Measurements from ENCODE around the gene NEU2.

Gene NEU2

DNA sequence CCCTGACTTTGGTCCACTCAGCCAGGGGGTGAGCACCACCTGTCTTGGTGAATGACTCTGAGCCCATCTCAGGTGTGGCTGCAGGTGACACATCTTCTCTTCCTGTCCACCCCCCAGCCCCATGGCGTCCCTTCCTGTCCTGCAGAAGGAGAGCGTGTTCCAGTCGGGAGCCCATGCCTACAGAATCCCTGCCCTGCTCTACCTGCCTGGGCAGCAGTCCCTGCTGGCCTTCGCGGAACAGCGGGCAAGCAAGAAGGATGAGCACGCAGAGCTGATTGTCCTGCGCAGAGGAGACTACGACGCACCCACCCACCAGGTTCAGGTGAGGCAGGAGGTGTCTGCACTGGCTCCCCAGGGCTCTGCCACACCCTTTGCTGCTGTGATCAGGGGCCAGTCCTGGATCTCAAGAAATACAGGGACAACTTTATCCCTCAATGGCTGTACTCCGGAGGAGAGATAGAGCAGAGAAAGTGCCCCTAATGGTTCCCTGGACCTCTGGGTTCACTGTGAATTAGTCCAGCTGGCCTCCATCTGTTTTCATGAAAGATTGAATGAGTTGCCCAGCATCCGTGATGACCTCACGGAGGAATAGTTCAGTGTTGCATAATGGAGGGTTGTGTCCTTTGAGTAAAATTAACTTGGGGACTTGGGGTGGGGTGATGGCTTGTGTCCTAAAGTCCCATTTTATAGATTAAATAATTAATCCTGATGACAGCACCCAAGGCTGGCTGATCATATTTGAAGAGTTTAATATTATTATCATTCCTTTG, at the start of gene NEU2:
Gene NEU2, plus strand, starts transcription at position 122 of the 770 bp plus-strand sequence. Its CDS starts 0 bp downstream, at position 122.
- DNase-seq: no peak

DNA sequence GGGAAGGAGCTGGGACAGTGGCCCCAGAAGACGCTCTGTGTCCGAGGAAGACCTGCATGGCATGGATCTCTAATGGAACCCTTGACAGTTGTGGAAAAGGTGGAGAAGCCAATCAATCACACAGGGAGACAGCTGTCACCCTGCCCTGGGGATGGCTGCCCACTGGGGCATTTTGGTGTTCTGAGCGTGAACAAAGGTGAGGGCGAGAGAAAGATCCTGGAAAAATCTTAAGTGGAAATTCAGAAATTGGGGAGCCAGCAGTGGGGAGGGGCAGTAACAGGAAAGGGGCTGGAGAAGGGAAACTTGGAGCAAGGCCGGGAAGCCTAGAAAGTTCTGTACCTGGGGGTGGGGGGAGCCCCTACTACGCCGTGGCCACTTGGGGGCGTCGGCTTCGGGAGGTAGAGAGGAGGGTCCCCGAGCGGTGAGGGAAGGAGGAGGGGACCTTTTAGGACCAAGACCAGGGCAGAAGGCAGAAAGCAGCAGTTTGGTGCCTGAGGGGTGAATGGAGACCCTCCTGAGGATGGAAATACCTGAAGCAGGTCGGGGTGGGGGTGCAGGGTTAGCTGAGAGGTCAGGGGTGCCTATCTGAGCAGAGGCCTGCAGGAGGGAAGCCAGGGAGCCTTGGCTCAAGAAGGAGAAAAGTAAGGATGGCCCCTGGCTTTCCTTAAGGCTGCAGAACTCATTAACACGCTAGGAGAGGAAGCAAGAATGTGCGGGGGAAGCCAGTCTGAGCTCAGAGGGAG, 49.4 kb upstream of the NEU2 start:
- DNase-seq: no peak

DNA sequence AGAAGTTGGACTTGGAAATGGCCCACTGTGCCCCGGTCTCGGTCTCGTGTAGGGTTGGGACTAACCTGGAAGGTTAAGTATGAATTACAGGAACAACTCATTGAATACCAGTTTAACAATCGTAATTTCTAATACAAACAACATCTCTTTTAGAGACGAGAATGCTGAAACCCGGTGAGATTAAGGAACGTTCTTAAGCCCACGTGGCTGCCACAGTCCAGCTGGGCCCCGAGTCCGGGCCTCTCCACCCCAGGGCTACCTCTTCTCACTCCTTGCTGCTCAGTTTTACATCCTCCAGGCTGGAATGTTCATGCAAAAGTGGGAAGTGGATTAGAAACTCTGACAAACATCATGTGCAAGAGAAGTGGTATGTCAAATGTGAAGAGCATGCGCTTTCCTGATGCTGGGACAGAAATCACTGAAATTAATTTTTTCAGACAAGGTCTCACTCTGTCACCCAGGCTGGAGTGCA, 48.8 kb upstream of the NEU2 start:
- no peak for DNase-seq

DNA sequence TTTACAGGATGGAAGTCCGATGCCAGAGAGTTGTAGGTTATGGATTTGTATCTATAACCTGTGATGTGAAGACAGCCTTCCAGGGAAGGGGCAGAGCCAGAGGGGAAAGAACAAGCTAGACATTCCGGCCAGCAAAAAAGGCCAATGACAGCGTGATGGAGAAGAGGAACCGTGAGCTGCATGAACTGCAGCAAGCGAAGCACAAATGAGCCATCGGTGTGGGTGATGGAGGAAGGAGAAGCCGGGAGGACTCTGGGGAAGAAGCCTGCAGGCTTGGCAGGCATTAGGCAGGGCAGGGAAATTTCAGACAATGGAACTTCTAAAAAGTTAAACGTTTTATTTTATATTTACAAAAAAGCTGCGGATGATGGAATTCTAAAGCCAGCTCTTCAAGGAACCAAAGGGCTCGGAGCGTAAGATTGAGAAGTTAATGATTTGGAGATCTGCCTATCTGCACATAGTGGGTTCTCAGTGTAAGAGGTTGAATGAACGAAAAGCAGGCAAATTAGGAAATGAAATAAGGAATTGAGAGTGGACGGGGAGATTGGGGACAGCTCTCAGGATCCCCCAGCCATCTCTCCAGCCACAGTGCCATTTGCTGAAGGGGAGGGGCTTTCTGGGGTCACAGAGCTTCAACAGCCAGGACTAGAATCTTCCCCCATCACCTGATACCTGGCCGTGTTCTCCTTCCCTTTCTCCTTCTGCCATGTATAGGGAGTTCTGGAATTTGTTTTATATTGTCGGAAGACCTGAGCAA, 47.8 kb upstream of the NEU2 start:
- DNase-seq: no peak

DNA sequence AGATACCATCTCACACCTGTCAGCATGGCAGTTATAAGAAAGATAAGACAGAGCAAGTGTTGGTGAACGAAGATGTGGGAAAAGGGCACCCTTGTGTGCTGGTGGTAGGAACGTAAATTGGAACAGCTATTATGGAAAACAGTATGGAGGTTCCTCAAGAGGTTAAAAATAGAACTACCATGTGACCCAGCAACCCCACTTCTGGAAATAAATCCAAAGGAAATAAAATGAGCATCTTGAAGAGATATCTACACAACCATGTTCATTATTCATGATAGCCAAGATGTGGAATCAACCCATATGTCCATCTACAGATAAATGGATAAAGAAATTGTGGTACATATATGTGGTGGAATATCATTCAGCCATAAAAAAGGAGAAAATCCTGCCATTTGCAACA, 46.3 kb upstream of the NEU2 start:
- DNase-seq: no peak

DNA sequence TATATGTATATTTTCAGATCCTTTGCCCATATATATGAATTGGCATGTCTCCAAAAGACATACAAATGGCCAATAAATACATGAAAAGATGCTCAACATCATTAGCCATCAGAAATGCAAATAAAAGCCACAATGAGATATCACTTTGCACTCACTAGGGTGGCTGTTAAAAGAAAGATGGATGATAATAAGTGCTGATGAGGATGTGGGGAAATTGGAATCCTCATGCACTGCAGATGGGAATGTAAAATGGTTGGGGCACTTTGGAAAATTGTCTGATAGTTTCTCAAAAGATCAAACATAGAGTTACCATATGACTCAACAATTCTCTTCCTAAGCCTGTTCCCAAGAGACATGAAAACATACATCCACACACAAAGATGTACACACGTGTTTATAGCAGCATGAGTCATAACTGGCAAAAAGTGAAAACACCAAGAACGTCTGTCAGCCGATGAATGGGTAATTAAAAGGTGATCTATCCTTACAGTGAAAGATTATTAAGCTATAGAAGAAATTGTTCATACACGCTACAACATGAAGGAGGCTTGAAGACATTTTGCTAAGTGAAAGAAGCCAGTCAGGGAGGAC, 39.1 kb upstream of the NEU2 start:
- DNase-seq: no peak

DNA sequence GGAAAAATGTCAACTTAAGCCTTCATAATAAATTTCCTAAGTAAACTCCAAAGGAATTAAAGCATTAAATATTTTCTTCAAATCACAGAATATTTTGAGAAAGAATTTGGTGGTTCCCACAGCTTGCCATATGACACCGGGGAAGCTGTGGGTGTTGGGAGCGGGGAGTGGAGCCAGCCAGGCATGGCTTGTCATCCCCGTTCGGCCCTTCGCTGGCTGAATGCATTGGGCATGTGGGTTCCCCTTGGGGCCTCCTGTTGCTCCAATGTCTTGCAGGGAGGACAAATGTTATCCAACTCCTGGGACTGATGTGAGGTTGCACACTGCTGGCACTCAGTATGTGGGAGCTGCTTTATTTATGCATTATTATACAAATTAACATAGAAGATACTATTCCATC, 38.0 kb upstream of the NEU2 start:
- DNase-seq: no peak

DNA sequence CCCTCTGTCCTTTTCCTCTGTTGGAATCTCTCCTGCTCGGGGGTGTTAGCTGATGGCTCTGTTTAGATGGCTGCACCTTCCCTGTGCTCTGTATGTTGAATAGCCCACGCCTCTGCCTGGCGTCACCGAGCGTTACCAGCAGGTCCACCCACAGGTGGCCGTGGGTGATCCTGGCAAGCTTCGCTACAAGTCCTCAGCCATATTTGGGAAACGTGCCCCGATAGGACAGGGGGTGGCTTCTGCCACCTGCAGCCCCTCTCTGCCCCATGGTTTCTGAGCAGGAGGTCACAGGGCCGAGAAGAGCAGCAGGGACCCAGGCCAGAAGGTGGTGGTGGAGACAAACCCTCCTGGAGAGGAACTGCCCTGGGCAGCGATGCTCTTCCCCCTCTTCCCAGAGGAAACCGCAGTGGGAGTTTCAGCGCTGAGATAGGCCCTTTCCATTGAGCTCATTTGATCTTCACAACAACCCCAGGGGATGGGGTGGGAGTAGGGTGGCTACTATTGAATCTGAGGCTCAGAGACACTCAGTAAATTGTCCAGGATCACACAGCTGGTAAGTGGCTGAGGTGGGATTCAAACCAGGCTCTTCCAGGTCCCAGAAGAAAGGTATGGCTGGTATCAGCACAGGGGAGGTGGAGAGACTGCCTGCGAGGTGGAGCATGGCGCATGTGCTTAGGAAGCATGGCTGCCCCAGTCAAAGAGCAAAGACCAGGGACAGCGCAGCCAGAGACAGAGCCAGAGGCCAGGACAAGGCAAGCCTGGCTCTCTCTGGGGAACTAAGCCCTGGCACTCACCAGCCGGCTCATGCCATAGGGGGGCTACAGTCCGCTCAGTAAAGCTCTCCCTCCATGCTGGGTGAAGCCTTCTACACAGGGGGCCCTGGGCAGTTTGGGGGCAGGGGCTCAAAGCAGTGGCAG, 34.5 kb upstream of the NEU2 start:
- DNase-seq: no peak

DNA sequence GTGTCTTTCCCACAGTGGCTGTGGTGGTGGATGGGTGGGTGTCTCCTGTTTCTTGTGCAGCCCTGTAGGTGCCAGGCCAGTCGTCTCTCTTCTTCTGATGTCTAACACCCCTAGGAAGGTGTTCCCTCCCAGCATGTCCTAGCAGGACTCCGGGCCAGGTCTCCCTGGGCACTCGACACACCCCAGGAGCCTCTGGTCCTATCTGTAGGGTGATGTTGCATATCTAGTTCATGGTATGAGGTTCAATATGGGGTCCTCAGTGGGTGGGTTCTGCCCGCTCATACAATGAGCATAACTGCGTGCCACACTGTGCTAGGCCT, 33.8 kb upstream of the NEU2 start:
- DNase-seq: no peak

DNA sequence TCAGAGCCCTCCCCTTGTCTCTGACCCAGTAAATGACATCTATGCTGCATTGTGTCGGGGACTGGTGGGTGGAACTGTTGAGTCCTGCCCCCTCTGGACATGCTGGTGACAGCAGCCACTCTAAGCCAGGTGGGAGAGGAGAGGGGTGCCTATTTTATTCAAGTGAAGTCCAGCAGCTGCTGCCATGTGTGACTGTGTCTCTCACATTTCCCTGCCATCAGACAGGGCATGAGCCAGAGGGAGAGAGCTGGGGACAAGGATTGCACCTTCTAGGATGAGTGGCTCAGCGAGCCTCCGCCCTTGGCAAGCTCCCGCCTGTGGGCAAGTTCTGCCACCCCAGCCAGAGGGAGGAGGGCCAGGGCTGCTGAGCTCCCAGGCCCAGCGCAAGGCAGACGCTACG, 33.1 kb upstream of the NEU2 start:
- DNase-seq: no peak

DNA sequence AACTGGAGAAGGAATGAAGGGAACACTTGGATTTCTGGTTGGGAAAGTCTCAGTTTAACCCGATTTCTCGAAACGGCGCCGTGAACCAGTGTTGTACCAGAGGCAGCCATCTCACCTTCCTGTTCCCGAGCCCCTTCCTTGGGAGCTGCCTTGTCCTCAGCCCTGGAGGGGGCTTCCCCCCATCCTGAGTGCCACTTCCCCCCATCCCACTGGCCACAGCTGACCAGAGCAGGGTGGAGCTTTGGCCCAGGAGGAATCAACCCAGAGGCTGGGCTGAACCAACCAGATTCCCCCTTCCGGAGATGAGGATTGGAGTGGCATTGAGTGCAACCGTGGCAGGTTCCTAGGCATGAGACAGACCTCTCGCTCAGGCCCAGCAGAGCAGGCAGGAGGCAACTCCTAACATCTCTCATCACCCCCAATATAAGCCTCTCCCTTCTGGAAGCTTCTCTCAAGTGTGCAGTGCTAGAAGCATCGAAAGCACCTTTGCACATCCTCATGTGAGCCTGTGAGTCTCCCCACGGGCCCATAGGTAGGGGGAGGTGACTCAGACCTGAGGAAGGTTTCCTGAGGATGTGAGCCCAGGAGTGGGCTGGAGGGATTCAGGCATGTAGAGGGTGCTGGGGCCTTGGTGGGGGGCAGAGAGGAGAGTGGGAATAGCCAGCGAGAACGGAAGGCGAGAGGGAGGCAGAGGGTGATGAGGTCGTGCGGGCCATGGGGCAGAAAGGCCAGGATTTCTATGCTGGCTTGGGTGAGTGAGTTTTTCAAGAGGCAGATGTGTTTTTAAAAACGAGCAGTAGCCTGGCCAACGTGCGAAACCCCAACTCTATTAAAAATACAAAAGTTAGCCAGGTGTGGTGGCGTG, 31.4 kb upstream of the NEU2 start:
- no peak for DNase-seq

DNA sequence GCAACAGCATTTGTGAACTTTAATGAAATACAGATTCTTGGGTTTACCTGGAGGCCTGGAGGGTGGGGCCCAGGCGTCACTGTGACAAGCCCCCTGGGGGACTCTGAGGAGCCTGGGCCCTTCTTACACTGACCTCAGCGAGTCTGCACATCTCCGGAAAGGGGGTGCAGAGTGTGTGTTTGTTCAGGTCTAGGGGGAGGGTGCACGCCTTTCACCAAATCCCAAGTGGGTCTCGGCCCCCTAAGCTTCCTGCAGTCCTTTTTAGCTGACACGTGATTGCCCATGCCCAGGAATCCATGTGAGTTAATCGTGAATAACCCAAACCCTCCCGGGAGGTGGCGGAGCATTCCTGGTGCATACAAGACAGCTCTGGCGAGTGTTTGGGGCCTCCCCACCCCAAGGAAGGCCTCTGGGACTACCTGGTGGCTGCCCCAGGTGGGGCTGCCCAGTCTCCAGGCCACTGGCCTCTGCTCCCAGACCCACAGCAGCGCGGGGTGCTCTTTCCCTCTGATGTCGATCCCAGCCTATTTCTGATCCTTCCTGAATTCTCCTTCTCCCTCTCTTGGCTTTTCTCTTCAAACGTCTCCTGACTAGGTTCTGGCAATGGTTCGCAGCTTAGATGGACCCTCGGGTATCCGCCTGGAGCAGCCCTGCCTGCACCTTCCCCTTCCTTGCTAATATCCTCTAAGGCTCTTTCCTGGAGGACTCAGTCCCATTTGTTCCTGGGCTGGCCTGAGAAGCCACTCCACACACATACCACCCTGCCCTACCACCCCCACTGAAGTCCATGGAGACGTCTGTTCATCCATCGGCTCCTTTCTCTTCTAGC, 29.4 kb upstream of the NEU2 start:
- no peak for DNase-seq

DNA sequence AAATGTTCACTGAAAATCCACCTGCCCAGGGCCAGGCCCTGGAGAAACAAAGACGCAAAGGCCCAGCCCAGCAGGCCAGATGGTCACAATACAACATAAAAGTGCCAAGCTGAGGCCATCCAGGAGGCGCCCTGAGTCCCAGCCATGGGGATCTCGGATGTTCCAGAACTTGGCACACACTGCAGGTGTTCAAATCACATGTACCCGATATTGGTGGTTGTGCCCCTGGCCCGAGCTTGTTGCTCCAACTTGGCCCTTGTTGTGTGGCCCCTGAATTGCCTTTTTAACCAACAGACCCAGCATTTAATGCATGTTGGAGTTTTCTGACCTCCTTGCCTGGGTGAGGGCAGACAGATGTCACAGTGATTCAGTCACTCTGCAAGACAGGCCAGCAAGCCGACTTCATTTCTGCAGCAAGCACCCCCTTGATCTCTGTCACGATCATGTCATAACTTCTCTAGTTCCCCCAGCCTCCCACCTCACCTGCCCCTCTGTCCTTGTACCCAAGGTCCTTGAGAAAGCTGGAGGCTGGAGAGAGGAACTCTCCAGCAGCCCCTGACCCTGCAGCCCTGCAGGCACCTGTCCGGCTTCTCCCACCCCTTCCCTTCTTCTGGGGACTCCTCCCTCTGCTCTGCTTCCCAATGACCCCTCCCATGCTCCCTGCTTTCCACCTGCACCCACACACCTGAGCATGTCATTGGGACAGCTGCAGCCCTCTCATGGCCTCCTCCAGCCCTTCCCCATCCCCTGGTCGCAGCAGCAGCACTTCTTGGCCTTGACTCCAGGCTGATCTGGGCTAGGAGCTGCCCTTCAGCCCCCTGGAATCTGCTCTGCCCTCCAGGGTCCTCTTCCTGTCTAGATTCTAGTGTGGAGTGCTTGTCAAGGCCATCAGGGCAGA, 28.6 kb upstream of the NEU2 start:
- no peak for DNase-seq

DNA sequence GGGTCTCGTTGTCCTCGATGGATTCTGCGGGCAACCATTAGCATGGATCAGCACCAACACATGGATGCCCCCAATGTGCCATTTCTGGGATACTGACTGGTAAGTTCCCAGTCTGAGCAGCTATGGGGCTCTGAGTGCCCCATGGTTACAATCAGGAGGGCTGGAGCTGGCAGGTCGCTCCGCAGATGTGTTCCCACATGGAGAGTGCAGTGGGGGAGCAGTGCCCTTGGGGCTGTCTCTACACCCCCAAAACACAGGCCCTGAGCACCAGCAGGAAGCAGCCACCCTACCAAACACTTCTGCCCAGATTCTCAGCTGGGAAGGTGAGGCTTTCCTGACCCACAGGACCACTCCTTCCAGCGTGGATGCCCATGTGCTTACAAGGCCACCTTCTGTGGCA, 27.4 kb upstream of the NEU2 start:
- DNase-seq: no peak

DNA sequence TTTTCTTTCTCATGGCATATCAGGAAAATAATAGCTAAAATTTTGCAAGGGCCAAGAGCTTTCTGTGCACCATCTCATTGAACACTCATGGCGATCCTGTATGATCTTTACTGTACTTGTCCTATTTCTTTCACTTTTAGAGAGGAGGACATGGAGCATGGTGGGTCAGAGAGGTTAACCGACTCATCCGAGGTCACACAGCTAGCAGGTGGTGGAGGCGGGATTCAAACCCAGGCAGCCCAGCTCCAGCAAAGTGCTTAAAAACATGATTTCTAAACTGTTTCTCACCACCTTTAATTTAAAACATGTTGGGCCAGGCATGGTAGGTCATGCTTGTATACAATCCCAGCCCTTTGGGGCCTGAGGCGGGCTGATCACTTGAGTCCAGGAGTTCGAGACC, 25.8 kb upstream of the NEU2 start:
- no peak for DNase-seq

DNA sequence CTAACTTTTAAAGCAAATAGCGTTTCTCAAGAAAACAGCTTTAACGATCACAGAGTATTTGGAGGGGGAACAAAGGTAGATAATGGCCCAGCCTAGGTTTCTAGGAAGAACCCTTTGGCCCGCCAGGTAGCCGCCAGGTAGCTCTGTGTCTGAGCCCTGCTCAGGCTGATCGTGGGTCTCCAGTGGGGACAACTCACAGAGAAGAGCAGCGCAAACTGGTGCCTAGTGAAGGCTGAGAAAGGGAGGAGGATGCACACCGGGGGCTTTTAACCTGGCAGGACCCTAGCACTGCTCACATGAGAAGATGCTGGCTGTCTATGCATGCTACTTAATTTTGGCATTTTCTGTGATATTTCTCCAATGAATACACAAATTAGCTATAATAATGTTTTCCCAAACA, 25.2 kb upstream of the NEU2 start:
- DNase-seq: no peak

DNA sequence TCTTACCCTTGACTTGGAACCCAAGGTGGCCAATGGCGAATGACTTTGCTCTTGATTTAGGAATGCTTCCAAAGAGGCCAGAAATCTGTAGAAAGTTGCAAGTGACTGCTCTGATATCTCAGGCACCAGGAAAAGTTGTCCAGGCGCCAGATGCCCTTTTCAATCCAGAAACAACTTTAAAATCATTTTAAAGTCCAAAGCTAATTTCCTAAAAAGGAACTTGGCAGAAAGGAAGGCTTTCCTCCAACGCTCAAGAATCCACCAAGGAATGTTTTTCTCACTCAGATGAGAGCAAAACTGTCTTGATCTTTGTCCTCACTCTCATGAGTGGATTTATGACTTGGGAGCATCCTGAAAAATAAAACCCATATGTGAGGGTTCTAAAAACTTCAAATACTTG, 24.7 kb upstream of the NEU2 start:
- no peak for DNase-seq

DNA sequence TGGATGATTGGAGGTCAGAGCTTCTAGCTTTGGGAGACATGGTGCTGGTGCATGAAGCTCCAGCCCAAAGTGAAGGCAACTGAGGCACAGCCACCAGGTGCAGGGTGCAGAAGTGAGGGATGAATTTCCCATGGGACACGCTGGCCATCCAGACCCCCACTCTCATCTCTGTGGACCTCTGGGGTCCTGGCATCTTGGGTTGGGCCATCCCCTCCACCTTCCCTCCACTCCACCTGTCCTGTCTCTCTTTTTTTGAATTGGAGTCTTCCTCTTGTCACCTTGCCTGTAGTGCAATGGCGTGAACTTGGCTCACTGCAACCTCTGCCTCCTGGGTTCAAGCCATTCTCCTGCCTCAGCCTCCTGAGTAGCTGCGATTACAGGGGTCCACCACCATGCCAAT, 22.8 kb upstream of the NEU2 start:
- no peak for DNase-seq

DNA sequence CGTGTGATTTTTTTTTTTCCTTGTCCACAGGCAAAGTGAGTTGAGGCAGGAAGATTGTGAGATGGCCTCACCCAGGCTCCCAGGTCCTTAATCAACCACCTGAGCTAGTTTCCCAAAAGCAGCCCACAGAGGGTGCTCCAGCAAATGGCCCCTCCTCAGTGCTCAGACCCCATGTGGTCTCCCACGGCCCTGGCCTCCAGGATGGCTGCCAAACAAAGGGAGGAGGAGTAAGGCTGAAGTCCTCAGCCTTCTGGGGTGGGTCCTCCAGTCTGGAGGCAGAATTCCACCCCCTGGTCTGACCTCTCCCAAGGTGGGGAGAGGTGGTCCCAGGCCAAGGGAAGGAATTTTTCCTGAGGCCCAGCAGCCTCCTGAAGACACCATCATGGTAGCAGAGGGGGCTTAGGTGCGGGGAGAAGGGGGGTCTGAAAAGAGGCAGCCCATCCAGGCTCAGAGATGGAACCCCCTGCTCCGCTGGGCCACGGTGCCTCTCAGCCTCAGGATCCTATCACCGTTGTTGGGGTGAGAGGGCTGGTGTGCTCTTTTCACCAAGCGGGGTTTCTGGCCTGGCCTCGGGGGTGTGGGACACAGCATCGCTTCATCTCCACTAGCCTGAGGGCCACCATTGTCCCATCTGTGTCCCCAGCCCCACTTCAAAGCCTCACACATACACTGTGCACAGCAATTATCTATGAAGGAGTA, 21.8 kb upstream of the NEU2 start:
- DNase-seq: no peak

All from NCI-H2029 (cell line).